ENCODE results near the gene ALKBH2.

GRCh38 chr12:109052414-109053323, 40.6 kb downstream of the ALKBH2 start, which contains the start of gene USP30:
- TF ChIP-seq, protein P1, sequence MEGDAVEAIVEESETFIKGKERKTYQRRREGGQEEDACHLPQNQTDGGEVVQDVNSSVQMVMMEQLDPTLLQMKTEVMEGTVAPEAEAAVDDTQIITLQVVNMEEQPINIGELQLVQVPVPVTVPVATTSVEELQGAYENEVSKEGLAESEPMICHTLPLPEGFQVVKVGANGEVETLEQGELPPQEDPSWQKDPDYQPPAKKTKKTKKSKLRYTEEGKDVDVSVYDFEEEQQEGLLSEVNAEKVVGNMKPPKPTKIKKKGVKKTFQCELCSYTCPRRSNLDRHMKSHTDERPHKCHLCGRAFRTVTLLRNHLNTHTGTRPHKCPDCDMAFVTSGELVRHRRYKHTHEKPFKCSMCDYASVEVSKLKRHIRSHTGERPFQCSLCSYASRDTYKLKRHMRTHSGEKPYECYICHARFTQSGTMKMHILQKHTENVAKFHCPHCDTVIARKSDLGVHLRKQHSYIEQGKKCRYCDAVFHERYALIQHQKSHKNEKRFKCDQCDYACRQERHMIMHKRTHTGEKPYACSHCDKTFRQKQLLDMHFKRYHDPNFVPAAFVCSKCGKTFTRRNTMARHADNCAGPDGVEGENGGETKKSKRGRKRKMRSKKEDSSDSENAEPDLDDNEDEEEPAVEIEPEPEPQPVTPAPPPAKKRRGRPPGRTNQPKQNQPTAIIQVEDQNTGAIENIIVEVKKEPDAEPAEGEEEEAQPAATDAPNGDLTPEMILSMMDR (IDR thresholded peaks at IDR 0.05), result no peak
- no peak for TF ChIP-seq POLR2A (IDR thresholded peaks at IDR 0.05)
